C4-2B (cell line): ENCODE measurements around the gene FUBP3.

Experiments
- CTCF ChIP-seq: fragments of 450-650 bp; conservative IDR thresholded peaks from 2 replicates; pipeline ENCODE4 v1.5.1; 2017; ENCODE audit warnings: mild to moderate bottlenecking
- ZFX ChIP-seq: fragments of 450-650 bp; IDR thresholded peaks from 2 replicates; pipeline ENCODE4 v1.6.1; 2017

- TF ChIP-seq CTCF = no peak
- no peak for TF ChIP-seq ZFX
These were observed 84.0 kb downstream of the FUBP3 start for GRCh38 chr9:130663258-130663976.
